Measurements from ENCODE around the gene SRBD1.

Gene SRBD1

DNA sequence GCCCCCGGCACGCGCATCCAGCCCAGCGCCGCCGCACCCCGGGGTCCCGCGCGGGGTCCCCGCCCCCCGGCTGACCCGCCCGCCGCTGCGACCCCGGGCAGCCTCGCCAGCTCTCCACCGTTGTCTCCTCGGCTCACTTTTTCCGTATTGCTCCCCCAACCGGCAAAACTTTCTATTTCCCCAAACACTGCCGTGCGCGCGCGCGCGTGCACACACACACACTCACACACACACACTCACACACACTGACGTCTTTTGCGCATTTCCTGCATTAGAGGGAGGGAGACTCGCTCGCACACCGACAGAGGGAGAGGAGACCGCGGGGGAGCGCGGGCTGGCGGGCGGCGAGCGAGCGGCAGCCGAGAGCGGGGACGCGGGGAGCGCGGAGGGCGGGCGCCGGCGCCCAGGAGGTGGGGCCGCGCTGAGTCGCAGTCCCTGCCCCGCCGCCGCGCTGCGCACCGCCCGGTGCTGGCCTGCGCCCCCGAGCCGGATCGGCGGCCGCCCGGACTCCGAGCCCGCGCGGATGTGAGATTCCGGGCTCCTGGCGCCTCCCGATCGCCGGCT, 39.9 kb upstream of the SRBD1 start:
- H3K4me3 ChIP-seq (replicated peaks in 1 of 2; ENCODE audit: low read depth in 2 of 2, low read length in 2 of 2): peak overlapping the region; percentile 80 to 91
- TF ChIP-seq, protein P1, sequence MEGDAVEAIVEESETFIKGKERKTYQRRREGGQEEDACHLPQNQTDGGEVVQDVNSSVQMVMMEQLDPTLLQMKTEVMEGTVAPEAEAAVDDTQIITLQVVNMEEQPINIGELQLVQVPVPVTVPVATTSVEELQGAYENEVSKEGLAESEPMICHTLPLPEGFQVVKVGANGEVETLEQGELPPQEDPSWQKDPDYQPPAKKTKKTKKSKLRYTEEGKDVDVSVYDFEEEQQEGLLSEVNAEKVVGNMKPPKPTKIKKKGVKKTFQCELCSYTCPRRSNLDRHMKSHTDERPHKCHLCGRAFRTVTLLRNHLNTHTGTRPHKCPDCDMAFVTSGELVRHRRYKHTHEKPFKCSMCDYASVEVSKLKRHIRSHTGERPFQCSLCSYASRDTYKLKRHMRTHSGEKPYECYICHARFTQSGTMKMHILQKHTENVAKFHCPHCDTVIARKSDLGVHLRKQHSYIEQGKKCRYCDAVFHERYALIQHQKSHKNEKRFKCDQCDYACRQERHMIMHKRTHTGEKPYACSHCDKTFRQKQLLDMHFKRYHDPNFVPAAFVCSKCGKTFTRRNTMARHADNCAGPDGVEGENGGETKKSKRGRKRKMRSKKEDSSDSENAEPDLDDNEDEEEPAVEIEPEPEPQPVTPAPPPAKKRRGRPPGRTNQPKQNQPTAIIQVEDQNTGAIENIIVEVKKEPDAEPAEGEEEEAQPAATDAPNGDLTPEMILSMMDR (IDR thresholded peaks at IDR 0.05; ENCODE audit: low read depth, low read length): peak; percentile 42
- DNase-seq (ENCODE audit: low read depth in 2 of 2): peak; percentile 97 to 99

DNA sequence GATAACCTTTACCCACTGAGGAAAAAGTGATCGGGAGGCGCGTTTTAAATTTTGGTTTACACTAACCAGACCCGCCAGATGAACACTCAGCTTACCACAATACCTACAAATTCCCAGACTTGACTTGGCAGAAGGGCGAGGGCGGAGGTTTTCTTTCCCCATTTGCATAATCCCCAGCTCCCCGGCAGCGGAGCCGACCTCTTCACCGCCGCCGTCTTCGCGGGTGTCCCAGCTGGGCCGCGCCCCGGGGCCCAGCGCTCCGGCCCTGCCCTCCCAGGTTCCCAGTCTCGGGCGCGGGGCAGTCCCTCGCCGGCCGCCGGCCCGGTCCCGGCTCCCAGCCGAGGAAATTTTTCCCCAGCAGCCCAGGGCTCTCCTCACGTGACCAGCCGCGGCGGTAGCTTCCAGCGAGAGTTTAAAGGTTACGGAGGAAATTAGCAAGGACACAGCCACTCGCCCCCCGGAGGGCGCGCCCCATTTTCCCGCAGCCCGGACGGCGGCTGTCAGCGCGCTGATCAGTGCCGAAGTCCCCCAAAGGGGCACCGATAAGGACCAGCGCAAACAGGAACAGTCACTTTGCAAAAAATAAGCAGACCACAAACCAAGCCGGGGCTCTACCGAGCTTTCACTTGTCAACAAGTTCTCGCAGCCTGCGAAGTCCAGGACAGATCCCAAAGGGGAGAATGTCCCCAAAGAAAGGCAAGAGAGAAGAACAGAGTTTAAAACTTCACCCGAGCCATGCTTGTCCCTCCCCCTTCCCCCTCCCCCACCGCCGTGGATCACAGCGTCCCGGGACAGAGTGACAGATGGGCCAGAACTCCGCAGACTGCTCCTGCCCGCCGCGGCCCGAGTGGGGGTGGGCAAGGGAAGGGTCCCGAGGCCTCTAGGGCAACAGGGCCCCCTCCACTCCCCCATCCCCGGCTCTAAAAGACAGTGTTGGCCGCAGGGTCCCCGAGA, 39.1 kb upstream of the SRBD1 start:
- TF ChIP-seq, protein P1 (IDR thresholded peaks at IDR 0.05; ENCODE audit: low read depth, low read length): no peak
- peak; percentile 56 to 67 for DNase-seq (ENCODE audit: low read depth in 2 of 2)
- peak overlapping the region; percentile 80 to 91 for H3K4me3 ChIP-seq (replicated peaks in 1 of 2; ENCODE audit: low read depth in 2 of 2, low read length in 2 of 2)

DNA sequence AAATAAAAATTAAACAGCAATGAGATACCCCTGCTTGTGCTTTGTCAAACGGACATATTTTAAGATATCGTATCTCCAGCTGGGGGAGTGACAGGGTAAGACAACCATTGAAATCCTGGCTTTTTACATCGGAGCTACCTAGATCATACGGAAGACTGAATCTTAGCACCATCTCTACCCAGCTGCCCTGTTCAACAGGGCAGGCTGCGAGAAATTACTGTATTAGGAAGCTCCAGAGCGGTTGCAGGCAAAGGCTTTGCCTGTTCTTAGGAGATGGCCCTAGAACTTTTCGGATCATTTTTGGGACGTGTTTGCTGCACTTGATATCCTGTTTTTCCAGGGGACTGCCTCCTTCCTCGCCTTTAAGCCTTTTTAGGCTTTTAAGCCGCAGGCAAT, 38.4 kb upstream of the SRBD1 start:
- peak; percentile 24 to 29 for DNase-seq (ENCODE audit: low read depth in 2 of 2)
- peak overlapping the region; percentile 80 to 91 for H3K4me3 ChIP-seq (replicated peaks in 1 of 2; ENCODE audit: low read depth in 2 of 2, low read length in 2 of 2)
- TF ChIP-seq, protein P1 (IDR thresholded peaks at IDR 0.05; ENCODE audit: low read depth, low read length): no peak

DNA sequence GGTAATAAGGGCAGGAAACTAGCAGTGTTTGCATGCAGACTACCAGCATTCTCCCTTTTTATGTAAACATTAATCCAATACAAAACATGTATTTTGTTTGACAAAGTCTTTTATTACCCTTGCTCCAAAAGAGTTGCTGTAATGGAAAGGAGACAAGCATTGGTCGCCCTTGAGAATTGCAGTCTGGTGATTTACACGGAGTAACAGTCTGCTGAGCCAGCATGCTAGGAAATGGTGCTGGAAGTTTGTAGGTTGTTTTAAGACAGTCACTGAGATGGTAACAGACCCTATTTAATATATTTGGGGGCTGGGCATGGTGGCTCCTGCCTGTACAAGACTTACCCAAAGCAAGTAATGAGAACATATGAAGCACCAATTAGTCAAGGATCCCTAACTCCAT, 37.6 kb upstream of the SRBD1 start:
- no peak overlapping the region for H3K4me3 ChIP-seq (replicated peaks in 1 of 2; ENCODE audit: low read depth in 2 of 2, low read length in 2 of 2)
- TF ChIP-seq, protein P1 (IDR thresholded peaks at IDR 0.05; ENCODE audit: low read depth, low read length): no peak

DNA sequence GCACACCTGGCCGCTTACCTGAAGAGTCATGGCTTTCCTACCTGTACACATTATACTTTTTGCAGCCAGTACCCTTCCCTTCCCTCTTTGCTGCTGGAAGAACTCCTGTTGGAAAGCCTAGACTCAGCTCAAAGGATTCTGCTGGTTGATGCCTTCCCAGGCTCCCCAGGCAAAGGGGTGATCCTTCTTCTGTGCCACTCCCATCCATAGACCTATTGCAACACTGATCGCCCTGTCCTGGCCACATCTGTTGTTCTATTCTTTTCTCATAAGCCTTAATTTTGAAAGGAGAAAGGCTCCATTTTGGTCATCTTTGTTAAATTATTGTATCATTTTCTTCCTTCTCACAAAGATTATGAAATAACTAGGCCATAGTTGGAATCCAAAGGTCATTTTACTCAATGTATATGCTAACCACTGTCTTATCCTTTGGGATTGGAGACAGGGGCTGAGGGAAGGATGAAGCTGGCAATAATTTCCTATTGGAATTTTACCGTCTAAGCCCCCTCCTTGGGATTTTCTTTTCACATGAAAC, 37.0 kb upstream of the SRBD1 start:
- TF ChIP-seq, protein P1 (IDR thresholded peaks at IDR 0.05; ENCODE audit: low read depth, low read length): no peak
- DNase-seq (ENCODE audit: low read depth in 2 of 2): peak; percentile 15 to 25
- H3K4me3 ChIP-seq (replicated peaks in 1 of 2; ENCODE audit: low read depth in 2 of 2, low read length in 2 of 2): no peak overlapping the region

More for the DNA sequence above, 37.6 kb upstream of the SRBD1 start:
- DNase-seq (ENCODE audit: low read depth in 2 of 2): no peak

DNA sequence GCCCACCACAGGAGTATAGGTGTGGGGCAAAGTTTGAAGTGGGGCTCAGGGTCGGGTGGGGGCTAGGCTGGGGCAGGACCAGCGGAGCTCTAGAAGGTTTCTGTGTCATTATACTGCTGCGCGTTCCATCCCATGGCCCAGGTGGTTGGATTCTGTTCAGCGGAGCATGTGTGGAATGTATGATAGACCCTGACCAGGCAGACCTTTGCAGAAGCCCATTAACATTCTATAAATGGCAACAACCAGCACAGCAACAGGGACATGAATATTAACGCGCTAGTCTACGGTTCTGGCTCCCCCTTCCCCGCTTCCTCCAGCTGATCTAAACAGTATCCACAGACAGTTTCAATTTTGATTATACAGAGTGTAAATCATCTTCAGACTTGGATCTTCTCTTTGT, 36.3 kb upstream of the SRBD1 start:
- no peak for DNase-seq (ENCODE audit: low read depth in 2 of 2)
- TF ChIP-seq, protein P1 (IDR thresholded peaks at IDR 0.05; ENCODE audit: low read depth, low read length): no peak
- no peak overlapping the region for H3K4me3 ChIP-seq (replicated peaks in 1 of 2; ENCODE audit: low read depth in 2 of 2, low read length in 2 of 2)
